ENCODE data around the gene MED9. TPM values are rescaled to one million over a fixed set of nuclear protein-coding genes. Genes with fewer than 3 reads are reported as not detected.

MED9 gene
- total RNA-seq, 1 donor from 2014 or later: 19.3 TPM

- TF ChIP-seq CTCF (conservative IDR thresholded peaks at IDR 0.05): no peak
- Mint-ChIP-seq H3K27ac (no peak overlapping the region), H3K27me3 (no peaks in the 10 kb centered on the region), H3K4me1 (ENCODE audit: unreplicated experiment) (peaks cover 10% of the 10 kb centered on the region), H3K4me3 (no peak overlapping the region), H3K36me3 (no peaks in the 10 kb centered on the region), H3K9me3 (no peaks in the 10 kb centered on the region)
- DNase-seq (ENCODE audit: extremely low spot score, unreplicated experiment): no peak
Observed at GRCh38 chr17:17527956-17528500, 51.2 kb downstream of the MED9 start.

DNA sequence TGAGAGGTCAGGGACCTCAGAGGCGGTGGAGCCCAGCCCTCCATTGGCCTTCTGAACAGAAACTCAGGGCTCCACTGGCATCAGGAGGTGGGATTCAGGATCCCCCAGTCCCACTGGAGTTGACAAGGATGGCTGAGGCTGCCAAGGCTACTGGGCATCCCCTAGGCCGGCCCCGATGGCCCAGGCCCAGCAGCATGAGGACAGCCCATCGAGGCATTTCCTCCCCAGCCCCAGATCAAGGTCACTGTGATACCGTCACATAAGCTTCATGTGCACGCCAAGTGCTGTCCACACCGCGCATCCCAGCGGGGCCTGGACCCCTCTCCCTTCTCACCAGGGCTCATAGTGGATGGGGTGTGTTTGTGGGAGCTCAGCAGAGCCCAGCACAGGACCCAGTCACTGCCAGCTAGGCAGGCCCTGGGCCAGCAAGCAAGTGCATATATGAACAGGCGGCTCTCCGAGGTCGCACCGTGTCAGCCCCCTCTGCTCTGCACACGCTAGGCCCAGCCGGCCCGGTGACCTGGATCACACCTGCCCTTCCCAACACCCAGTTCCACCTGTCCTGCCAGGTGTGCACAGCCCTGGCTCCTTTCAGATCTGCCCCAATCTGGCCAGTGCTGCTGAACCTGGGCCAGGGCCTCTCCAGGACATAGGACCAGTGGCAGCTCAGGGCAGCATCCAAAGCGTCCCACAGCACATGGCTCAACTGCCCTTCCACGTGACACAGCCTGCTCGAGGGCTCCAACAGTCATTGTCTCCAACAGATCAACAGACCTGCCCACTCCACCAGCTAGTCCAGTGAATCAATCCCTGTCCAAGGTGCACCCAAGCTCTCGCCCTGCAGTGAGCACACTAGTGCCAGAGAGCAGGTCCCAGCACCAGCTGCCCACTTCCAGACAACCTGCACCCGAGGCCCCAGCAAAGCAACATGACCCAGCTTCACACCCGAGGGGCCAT is 52.2 kb downstream of the MED9 start:
- H3K27ac Mint-ChIP-seq: no peak overlapping the region

DNA sequence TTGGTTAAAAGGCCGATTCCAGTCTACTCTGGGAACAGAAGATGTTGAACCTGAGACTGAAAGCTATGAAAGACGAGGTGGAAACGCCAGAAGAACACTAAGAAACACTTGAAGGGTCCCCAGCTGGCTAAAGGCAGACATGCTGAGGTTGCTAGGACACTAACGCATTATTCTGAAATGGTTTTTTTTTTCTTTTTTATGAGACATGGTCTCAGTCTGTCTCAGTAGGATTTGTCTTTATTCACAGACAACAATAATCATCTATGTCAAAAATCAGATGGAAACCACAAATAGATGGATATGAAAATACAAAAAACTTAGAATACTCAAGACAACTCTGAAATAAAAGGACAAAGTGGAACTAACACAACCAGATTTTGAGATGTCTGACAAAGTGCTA is 54.4 kb downstream of the MED9 start:
- Mint-ChIP-seq H3K36me3 (no peaks in the 10 kb centered on the region), H3K4me3 (no peak overlapping the region), H3K27ac (no peak overlapping the region), H3K4me1 (ENCODE audit: unreplicated experiment) (no peaks in the 10 kb centered on the region), H3K9me3 (no peaks in the 10 kb centered on the region), H3K27me3 (no peaks in the 10 kb centered on the region)
- TF ChIP-seq CTCF (conservative IDR thresholded peaks at IDR 0.05): no peak
- no peak for DNase-seq (ENCODE audit: extremely low spot score, unreplicated experiment)

More for the DNA sequence above, 52.2 kb downstream of the MED9 start:
- Mint-ChIP-seq H3K4me1 (ENCODE audit: unreplicated experiment) (peaks cover 6% of the 10 kb centered on the region), H3K9me3 (no peaks in the 10 kb centered on the region), H3K36me3 (no peaks in the 10 kb centered on the region), H3K4me3 (no peak overlapping the region), H3K27me3 (no peaks in the 10 kb centered on the region)
- no peak for DNase-seq (ENCODE audit: extremely low spot score, unreplicated experiment)
- no peak for TF ChIP-seq CTCF (conservative IDR thresholded peaks at IDR 0.05)

GRCh38 chr17:17532991-17533390 is 56.2 kb downstream of the MED9 start:
- Mint-ChIP-seq H3K27ac (no peak overlapping the region), H3K27me3 (no peaks in the 10 kb centered on the region), H3K4me3 (no peak overlapping the region), H3K9me3 (no peaks in the 10 kb centered on the region), H3K4me1 (ENCODE audit: unreplicated experiment) (no peaks in the 10 kb centered on the region), H3K36me3 (no peaks in the 10 kb centered on the region)
- no peak for DNase-seq (ENCODE audit: extremely low spot score, unreplicated experiment)
- TF ChIP-seq CTCF (conservative IDR thresholded peaks at IDR 0.05): no peak

GRCh38 chr17:17533901-17534441 is 57.2 kb downstream of the MED9 start:
- no peak for TF ChIP-seq CTCF (conservative IDR thresholded peaks at IDR 0.05)
- no peaks in the 10 kb centered on the region for H3K9me3 Mint-ChIP-seq
- no peaks in the 10 kb centered on the region for H3K27me3 Mint-ChIP-seq
- H3K36me3 Mint-ChIP-seq: no peaks in the 10 kb centered on the region
- H3K4me3 Mint-ChIP-seq: no peak overlapping the region
- H3K27ac Mint-ChIP-seq: no peak overlapping the region
- peaks cover 5% of the 10 kb centered on the region for H3K4me1 Mint-ChIP-seq (ENCODE audit: unreplicated experiment)
- no peak for DNase-seq (ENCODE audit: extremely low spot score, unreplicated experiment)
